Keratinocyte (primary cell): ENCODE data around the gene KCNJ9. TPM values are rescaled to one million over a fixed set of nuclear protein-coding genes. Genes with fewer than 3 reads are reported as not detected.
A peak's percentile ranks its signal among the peaks of the same experiment; 100 is the strongest.

Experiments
- DNase-seq: peaks from one replicate; pipeline ENCODE4 v3.0.0-alpha.2; 2011; ENCODE audit warnings: low read depth, missing footprints, low spot score
- FAIRE-seq: peaks from 2 replicates; lab custom pipeline; 2011; peaks lifted over from hg19 to GRCh38; lab: Jason Lieb, UNC
- H2AFZ ChIP-seq: 2 replicates; pipeline ENCODE4 v1.6.0; 2012; ENCODE audit warnings: low read length, control low read depth, inconsistent platforms; ENCODE audit not compliant: control insufficient read depth
- H3K27ac ChIP-seq: 2 replicates; pipeline ENCODE4 v1.5.1; 2011; ENCODE audit warnings: low read length; ENCODE audit not compliant: control insufficient read depth, insufficient read depth
- H3K27me3 ChIP-seq: 3 replicates; pipeline ENCODE4 v1.6.0; 2011; ENCODE audit warnings: low read length; ENCODE audit not compliant: control insufficient read depth, insufficient read depth; ENCODE audit errors: extremely low read depth
- H3K36me3 ChIP-seq, 2 experiments: 2 replicates in 1 of 2; 3 replicates in 1 of 2; pipeline ENCODE4 v1.5.1; 2011; ENCODE audit warnings: low read length in 2 of 2, mild to moderate bottlenecking in 1 of 2; ENCODE audit not compliant: control insufficient read depth in 2 of 2, insufficient read depth in 2 of 2; ENCODE audit errors: extremely low read depth in 1 of 2
- H3K4me1 ChIP-seq: 3 replicates; pipeline ENCODE4 v1.5.1; 2011; ENCODE audit warnings: low read length; ENCODE audit not compliant: control insufficient read depth, insufficient read depth; ENCODE audit errors: extremely low read depth
- H3K4me2 ChIP-seq: 3 replicates; pipeline ENCODE4 v1.6.0; 2011; ENCODE audit warnings: low read depth, low read length; ENCODE audit not compliant: control insufficient read depth, insufficient read depth; ENCODE audit errors: extremely low read depth
- H3K4me3 ChIP-seq, 3 experiments: fragments of 200-600 bp in 1 of 3; sonication (generic) in 1 of 3; 2 replicates in 2 of 3; 3 replicates in 1 of 3; pipeline ENCODE4 v1.5.1; 2011 to 2016; ENCODE audit warnings: low read length in 3 of 3, mild to moderate bottlenecking in 3 of 3, control low read depth in 2 of 3, inconsistent platforms in 1 of 3, low read depth in 1 of 3, mixed read lengths in 1 of 3, mixed run types in 1 of 3, moderate library complexity in 1 of 3; ENCODE audit not compliant: control insufficient read depth in 2 of 3, insufficient read depth in 2 of 3; ENCODE audit errors: extremely low read depth in 1 of 3
- H3K79me2 ChIP-seq: 2 replicates; pipeline ENCODE4 v1.6.0; 2012; ENCODE audit warnings: low read length; ENCODE audit not compliant: control insufficient read depth, insufficient read depth
- H3K9ac ChIP-seq: 3 replicates; pipeline ENCODE4 v1.6.0; 2011; ENCODE audit warnings: low read length; ENCODE audit not compliant: control insufficient read depth, insufficient read depth; ENCODE audit errors: extremely low read depth
- H3K9me1 ChIP-seq: 3 replicates; pipeline ENCODE4 v1.6.0; 2011; ENCODE audit warnings: low read length; ENCODE audit not compliant: control insufficient read depth, insufficient read depth; ENCODE audit errors: extremely low read depth
- H3K9me3 ChIP-seq: 2 replicates; pipeline ENCODE4 v1.5.1; 2012; ENCODE audit warnings: low read depth, low read length; ENCODE audit not compliant: control insufficient read depth
- H4K20me1 ChIP-seq: 3 replicates; pipeline ENCODE4 v1.6.0; 2011; ENCODE audit warnings: low read length; ENCODE audit not compliant: control insufficient read depth, insufficient read depth; ENCODE audit errors: extremely low read depth
- EZH2 ChIP-seq: IDR thresholded peaks from one replicate; pipeline ENCODE4 v1.6.1; 2012; ENCODE audit warnings: inconsistent platforms, mild to moderate bottlenecking, low read length, moderate library complexity
- dilution Hi-C: fragments of 300-500 bp; cut with MboI; formaldehyde crosslinking; loops from one replicate; pipeline ENCODE4 v1.7.0; 2020; ENCODE audit warnings: low sequenced_read_pairs; ENCODE audit not compliant: extremely low pct_ligation_motif_present
- polyA plus RNA-seq, 5 experiments: library from polyadenylated mRNA; depleted of rRNA in 3 of 5; stranded (reverse) in 3 of 5; stranded (forward) in 1 of 5; unstranded in 1 of 5; fragments of >200 nt; gene quantifications; 1 replicate in 1 of 5; 2 replicates in 3 of 5; 3 replicates in 1 of 5; pipeline versions ENCODE4 v1.2.1 to v1.2.3, GENCODE V29; 2011 to 2012; ENCODE audit warnings: missing spikeins in 2 of 5, low read depth in 1 of 5, low replicate concordance in 1 of 5
- TF ChIP-seq, protein P1 (sequence below), 3 experiments: IDR thresholded peaks in 1 of 3; conservative IDR thresholded peaks in 1 of 3; optimal IDR thresholded peaks in 1 of 3; 2 replicates in 2 of 3; 3 replicates in 1 of 3; pipeline versions ENCODE3 to v1.5.1; 2011; ENCODE audit warnings: low read length in 3 of 3, mild to moderate bottlenecking in 3 of 3, moderate library complexity in 2 of 3, control low read depth in 1 of 3, inconsistent platforms in 1 of 3; ENCODE audit not compliant: insufficient read depth in 2 of 3; ENCODE audit errors: extremely low read depth in 1 of 3

The KCNJ9 gene
- polyA plus RNA-seq, 1 donor (not counting 4 experiments of a cell fraction or from before 2014, with no cell fraction given) = not detected

DNA sequence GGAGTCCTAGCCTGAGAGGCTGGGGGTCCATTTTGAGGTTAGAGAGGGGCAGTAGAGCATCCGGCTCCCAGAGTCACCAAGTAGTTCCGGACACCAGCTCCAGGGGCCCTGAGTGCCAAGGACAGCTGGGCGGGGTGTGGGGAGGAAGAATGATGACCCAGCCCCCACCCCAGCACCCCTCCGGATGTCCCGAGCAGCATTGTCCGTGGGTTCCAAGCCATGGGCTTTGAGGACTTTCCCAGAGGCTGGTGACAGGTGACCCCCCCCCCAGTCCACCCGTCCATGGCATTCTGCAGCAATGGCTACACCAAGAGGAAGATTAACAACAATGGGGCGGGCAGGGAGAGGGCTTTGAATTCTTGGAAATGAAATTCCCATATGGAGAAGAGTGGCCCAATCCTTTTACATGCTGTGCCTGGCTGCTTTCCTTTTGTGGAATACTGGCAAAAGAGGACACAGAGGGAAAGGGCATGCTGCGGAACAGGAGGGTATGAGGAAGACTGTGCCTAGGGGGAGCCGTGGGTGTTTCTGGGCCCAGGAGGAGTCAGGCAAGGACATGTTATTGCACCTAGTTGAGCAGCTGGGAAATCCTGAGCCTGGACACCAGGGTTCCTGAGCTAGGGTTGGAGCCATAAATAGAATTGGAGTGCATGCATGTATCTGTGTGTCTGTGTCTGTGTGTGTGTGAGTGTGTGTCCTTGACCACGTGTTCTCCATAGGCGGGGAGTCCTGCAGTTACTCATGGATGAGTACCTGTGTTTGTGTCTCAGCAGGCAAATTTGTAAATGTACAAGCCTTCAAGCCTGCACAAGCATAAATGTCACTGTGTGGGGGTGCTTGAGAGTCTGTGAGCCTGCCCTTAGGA is 35.2 kb downstream of the KCNJ9 start:
- H2AFZ ChIP-seq = no peak overlapping the region
- H3K9ac ChIP-seq = no peak overlapping the region
- H3K27ac ChIP-seq = no peak overlapping the region
- DNase-seq (peak; percentile 92), FAIRE-seq (peak; percentile 99)
- H3K4me3 ChIP-seq = no peak overlapping the region
- dilution Hi-C loops = no loop called here
- TF ChIP-seq, protein P1, sequence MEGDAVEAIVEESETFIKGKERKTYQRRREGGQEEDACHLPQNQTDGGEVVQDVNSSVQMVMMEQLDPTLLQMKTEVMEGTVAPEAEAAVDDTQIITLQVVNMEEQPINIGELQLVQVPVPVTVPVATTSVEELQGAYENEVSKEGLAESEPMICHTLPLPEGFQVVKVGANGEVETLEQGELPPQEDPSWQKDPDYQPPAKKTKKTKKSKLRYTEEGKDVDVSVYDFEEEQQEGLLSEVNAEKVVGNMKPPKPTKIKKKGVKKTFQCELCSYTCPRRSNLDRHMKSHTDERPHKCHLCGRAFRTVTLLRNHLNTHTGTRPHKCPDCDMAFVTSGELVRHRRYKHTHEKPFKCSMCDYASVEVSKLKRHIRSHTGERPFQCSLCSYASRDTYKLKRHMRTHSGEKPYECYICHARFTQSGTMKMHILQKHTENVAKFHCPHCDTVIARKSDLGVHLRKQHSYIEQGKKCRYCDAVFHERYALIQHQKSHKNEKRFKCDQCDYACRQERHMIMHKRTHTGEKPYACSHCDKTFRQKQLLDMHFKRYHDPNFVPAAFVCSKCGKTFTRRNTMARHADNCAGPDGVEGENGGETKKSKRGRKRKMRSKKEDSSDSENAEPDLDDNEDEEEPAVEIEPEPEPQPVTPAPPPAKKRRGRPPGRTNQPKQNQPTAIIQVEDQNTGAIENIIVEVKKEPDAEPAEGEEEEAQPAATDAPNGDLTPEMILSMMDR (optimal IDR thresholded peaks at IDR 0.05 in 1 of 3, IDR thresholded peaks at IDR 0.05 in 1 of 3, conservative IDR thresholded peaks at IDR 0.05 in 1 of 3; ENCODE audit: extremely low read depth in 1 of 3, insufficient read depth in 2 of 3, low read length in 3 of 3) = no peak
- TF ChIP-seq EZH2 = no peak
- peaks cover 13% of the 10 kb centered on the region for H3K4me1 ChIP-seq
- no peaks in the 10 kb centered on the region for H3K9me3 ChIP-seq
- peak overlapping the region; percentile 33 for H3K4me2 ChIP-seq
- no peaks in the 10 kb centered on the region for H3K36me3 ChIP-seq
- H3K27me3 ChIP-seq = no peaks in the 10 kb centered on the region
- no peaks in the 10 kb centered on the region for H3K9me1 ChIP-seq
- H3K79me2 ChIP-seq = no peaks in the 10 kb centered on the region
- H4K20me1 ChIP-seq = no peaks in the 10 kb centered on the region

DNA sequence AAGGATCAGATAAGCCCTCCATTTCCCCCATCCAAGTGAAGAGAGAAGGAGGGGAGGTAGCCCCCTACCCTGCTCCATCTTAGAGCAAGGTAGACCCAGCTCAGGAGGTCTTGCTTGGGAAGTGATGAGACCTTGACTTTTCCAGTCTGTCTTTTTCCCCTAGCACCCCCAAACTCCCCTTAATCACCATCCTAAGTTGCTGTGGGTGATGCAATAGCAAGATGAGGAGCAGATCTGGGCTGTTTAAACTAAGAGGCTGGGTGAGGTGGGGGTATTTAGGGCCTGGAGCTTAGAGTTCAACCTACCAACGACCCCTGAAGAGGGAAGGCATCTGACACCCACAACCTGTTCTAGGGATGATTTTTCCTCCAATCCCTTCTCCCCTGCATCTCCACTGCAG is 36.0 kb downstream of the KCNJ9 start:
- H3K9me1 ChIP-seq = no peaks in the 10 kb centered on the region
- H3K36me3 ChIP-seq = no peaks in the 10 kb centered on the region
- H3K4me2 ChIP-seq = peak overlapping the region; percentile 33
- H4K20me1 ChIP-seq = no peaks in the 10 kb centered on the region
- H2AFZ ChIP-seq = no peak overlapping the region
- no peaks in the 10 kb centered on the region for H3K9me3 ChIP-seq
- dilution Hi-C loops = no loop called here
- TF ChIP-seq EZH2 = no peak
- TF ChIP-seq, protein P1 (optimal IDR thresholded peaks at IDR 0.05 in 1 of 3, IDR thresholded peaks at IDR 0.05 in 1 of 3, conservative IDR thresholded peaks at IDR 0.05 in 1 of 3; ENCODE audit: extremely low read depth in 1 of 3, insufficient read depth in 2 of 3, low read length in 3 of 3) = no peak
- no peak for FAIRE-seq
- H3K27ac ChIP-seq = no peak overlapping the region
- H3K9ac ChIP-seq = no peak overlapping the region
- no peak for DNase-seq
- H3K27me3 ChIP-seq = no peaks in the 10 kb centered on the region
- H3K4me1 ChIP-seq = peaks cover 13% of the 10 kb centered on the region
- H3K79me2 ChIP-seq = no peaks in the 10 kb centered on the region
- H3K4me3 ChIP-seq = peak overlapping the region in 1 of 3 experiments; percentile 2
